Neutrophil (primary cell): ENCODE data around the gene CSRP1.

Source experiments
- H3K27ac ChIP-seq: fragments of 200-600 bp; sonication (generic); 2 replicates; pipeline ENCODE4 v1.5.1; 2016; ENCODE audit warnings: mild to moderate bottlenecking, moderate library complexity
- H3K27me3 ChIP-seq: fragments of 200-600 bp; sonication (generic); 2 replicates; pipeline ENCODE4 v1.6.0; 2016; ENCODE audit warnings: mild to moderate bottlenecking
- H3K36me3 ChIP-seq: fragments of 200-600 bp; sonication (generic); 2 replicates; pipeline ENCODE4 v1.5.1; 2017
- H3K4me1 ChIP-seq, 2 experiments: fragments of 200-600 bp in 1 of 2; sonication (generic) in 1 of 2; 1 replicate in 1 of 2; 2 replicates in 1 of 2; pipeline versions ENCODE4 v1.5.1 to v1.6.1; 2013 to 2016; ENCODE audit warnings: low read depth in 1 of 2, low read length in 1 of 2, mild to moderate bottlenecking in 1 of 2, moderate library complexity in 1 of 2; ENCODE audit not compliant: control insufficient read depth in 1 of 2, insufficient read depth in 1 of 2
- H3K4me3 ChIP-seq, 2 experiments: fragments of 200-600 bp in 1 of 2; sonication (generic) in 1 of 2; 1 replicate in 1 of 2; 2 replicates in 1 of 2; pipeline ENCODE4 v1.5.1; 2013 to 2016; ENCODE audit warnings: low read depth in 1 of 2, low read length in 1 of 2, mild to moderate bottlenecking in 1 of 2, moderate library complexity in 1 of 2
- H3K9me3 ChIP-seq: fragments of 200-600 bp; sonication (generic); 2 replicates; pipeline ENCODE4 v1.5.1; 2016
- CTCF ChIP-seq: fragments of 200-600 bp; sonication (generic); IDR thresholded peaks from 2 replicates; pipeline ENCODE4 v1.5.1; 2016; ENCODE audit warnings: antibody characterized with exemption

Gene CSRP1

GRCh38 chr1:201466492-201466891 is 40.4 kb downstream of the CSRP1 start:
- Histone ChIP-seq H3K9me3 (no peaks in the 10 kb centered on the region), H3K27ac (no peak overlapping the region), H3K4me3 (no peak overlapping the region), H3K4me1 (peaks cover 2 to 12% of the 10 kb centered on the region in 2 experiments), H3K27me3 (peaks cover 59% of the 10 kb centered on the region), H3K36me3 (no peaks in the 10 kb centered on the region)
- TF ChIP-seq CTCF: no peak

DNA sequence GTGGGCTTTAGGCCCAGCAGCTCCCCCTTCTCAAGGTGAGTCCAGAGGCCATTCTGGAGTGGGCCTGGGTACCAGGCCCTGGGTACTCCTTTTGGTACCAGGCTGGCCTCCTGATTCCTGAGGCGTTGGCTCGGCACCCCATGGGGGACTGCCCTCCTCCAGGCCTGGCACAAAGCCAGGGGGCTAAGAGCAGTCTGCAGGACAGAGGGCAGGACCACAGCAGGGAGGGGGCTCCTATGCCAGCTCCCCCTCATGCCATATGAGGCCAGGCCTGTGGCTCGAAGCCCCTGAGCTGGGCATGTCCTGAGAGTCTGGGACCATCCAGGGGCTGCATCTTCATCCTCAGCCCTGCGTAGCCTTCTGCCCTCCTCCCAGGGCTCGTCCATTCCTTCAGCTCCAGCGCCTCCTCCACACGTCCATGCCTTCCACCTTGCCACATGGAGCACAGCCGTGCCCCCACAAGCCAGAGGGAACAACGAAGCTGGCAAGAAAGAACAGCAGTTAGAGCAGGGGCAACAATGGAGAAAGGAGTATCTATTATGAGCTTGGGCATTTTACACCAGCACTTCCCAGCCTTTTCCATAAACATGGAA is 41.1 kb downstream of the CSRP1 start:
- no peak for TF ChIP-seq CTCF
- no peaks in the 10 kb centered on the region for H3K9me3 ChIP-seq
- peaks cover 2 to 12% of the 10 kb centered on the region in 2 experiments for H3K4me1 ChIP-seq
- peaks cover 52% of the 10 kb centered on the region for H3K27me3 ChIP-seq
- no peak overlapping the region for H3K4me3 ChIP-seq
- no peaks in the 10 kb centered on the region for H3K36me3 ChIP-seq
- no peak overlapping the region for H3K27ac ChIP-seq

- no peak for TF ChIP-seq CTCF
- Histone ChIP-seq H3K27me3 (peaks cover 25% of the 10 kb centered on the region), H3K27ac (no peak overlapping the region), H3K9me3 (no peaks in the 10 kb centered on the region), H3K4me3 (no peak overlapping the region), H3K4me1 (no peaks in the 10 kb centered on the region), H3K36me3 (no peaks in the 10 kb centered on the region)
Observed at GRCh38 chr1:201463071-201463552, 43.8 kb downstream of the CSRP1 start.

DNA sequence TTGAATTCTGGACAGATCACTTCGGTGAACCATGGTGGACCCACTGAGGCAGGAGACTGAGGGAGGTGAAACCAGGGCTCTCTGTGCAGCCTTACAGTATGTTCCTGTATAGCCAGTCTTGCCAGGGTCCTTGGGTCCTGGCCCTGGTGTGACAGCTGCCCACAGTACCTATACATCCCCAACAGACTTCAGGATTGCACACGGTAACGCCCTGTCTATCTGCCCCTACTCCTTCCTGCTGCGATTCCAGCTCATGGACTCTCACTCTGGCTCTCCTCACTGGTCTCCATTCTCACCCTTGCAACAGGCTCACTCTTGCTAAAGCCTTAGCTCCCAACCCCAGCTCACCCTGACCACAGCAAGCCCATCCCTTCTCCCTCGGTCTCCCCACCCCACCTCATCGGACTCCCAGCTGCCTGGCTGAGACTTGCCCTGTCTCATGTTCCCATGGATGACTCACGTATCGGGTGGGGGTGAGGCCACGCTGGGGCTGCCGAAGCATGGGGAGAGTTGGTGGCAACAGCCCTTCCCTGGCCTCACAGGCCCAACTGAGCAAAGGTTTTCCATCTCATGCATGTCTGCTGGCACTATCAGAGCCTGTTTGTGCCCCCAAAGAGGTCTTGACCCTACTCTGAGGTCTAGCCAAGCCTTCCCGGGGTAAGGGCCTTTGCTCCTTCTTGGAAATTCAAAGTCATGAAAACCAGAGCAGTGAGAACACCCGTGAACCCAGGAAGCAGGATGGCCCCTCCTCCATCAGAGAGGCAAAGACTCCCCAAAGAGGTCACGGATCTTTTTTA is 45.1 kb downstream of the CSRP1 start:
- Histone ChIP-seq H3K4me1 (no peaks in the 10 kb centered on the region), H3K4me3 (no peak overlapping the region), H3K9me3 (no peaks in the 10 kb centered on the region), H3K36me3 (no peaks in the 10 kb centered on the region), H3K27me3 (peaks cover 12% of the 10 kb centered on the region), H3K27ac (no peak overlapping the region)
- TF ChIP-seq CTCF: no peak

- Histone ChIP-seq H3K4me3 (no peak overlapping the region), H3K9me3 (no peaks in the 10 kb centered on the region), H3K27ac (no peak overlapping the region), H3K27me3 (peaks cover 4% of the 10 kb centered on the region), H3K4me1 (no peaks in the 10 kb centered on the region), H3K36me3 (no peaks in the 10 kb centered on the region)
- TF ChIP-seq CTCF: no peak
Observed at GRCh38 chr1:201460814-201461644, 45.9 kb downstream of the CSRP1 start.
